ENCODE results near the gene EML6.

GRCh38 chr2:54897420-54898310 is 174.2 kb downstream of the EML6 start:
- TF ChIP-seq NFIC (IDR thresholded peaks at IDR 0.05; ENCODE audit: low read depth, low read length) (no peak), SMC3 (IDR thresholded peaks at IDR 0.05; ENCODE audit: borderline replicate concordance, low read length) (no peak), NR2C2 (IDR thresholded peaks at IDR 0.05; ENCODE audit: borderline replicate concordance, control insufficient read depth, insufficient read length, low read depth) (no peak), CHD2 (IDR thresholded peaks at IDR 0.05; ENCODE audit: borderline replicate concordance, low read depth, low read length) (no peak), CTCF (IDR thresholded peaks at IDR 0.05 in 2 of 3, conservative IDR thresholded peaks at IDR 0.05 in 1 of 3; ENCODE audit: control insufficient read depth in 2 of 3, extremely low read depth in 1 of 3, insufficient read depth in 1 of 3, low read depth in 3 of 3, low read length in 3 of 3) (no peak), NR2C1 (IDR thresholded peaks at IDR 0.05) (no peak), SMAD1 (IDR thresholded peaks at IDR 0.05; ENCODE audit: low read depth, partially characterized antibody) (no peak), FOS (IDR thresholded peaks at IDR 0.05; ENCODE audit: borderline replicate concordance, extremely low read depth, insufficient read length) (no peak), MTA3 (IDR thresholded peaks at IDR 0.05; ENCODE audit: borderline replicate concordance, low read length) (no peak), CEBPB (IDR thresholded peaks at IDR 0.05; ENCODE audit: borderline replicate concordance in 1 of 2, low read depth in 2 of 2, low read length in 2 of 2) (no peak), MAX (IDR thresholded peaks at IDR 0.05; ENCODE audit: low read depth, low read length) (no peak)
- TF ChIP-seq, protein P1, sequence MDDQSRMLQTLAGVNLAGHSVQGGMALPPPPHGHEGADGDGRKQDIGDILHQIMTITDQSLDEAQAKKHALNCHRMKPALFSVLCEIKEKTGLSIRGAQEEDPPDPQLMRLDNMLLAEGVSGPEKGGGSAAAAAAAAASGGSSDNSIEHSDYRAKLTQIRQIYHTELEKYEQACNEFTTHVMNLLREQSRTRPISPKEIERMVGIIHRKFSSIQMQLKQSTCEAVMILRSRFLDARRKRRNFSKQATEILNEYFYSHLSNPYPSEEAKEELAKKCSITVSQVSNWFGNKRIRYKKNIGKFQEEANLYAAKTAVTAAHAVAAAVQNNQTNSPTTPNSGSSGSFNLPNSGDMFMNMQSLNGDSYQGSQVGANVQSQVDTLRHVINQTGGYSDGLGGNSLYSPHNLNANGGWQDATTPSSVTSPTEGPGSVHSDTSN (IDR thresholded peaks at IDR 0.05; ENCODE audit: insufficient replicate concordance, low read depth, low read length): no peak

Data from GM12878 (cell line).